ENCODE data around the gene PIP5KL1. TPM values are rescaled to one million over a fixed set of nuclear protein-coding genes. Genes with fewer than 3 reads are reported as not detected.

Gene PIP5KL1
- total and polyA plus RNA-seq, 2 of the 8 experiments (the other 6 are each of a cell fraction or from before 2014, with no cell fraction given): 13.4 to 15.4 TPM

DNA sequence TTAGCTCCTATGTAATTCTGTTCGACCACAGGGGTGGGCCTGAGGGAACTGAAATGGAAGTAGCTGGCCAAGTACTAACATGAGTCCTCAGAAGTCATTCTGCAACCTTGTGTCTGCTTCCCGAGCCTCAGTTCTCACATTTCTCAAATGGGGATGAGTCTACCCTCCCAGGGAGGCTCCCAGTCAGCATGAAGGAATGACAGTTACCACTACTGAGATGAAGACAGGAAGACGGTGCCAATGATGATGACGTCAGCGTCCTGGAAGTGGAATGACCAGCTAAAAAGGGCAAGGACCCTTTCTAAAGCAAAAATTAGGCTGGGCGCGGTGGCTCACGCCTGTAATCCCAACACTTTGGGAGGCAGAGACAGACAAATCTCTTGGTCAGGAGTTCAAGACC lies 6.8 kb downstream of the PIP5KL1 start:
- no peak overlapping the region for H4K5ac ChIP-seq (ENCODE audit: insufficient read length, low read depth, low read length)
- no peak overlapping the region for H2BK120ac ChIP-seq (replicated peaks; ENCODE audit: low read depth, low read length)
- no peak overlapping the region for H3K56ac ChIP-seq (replicated peaks; ENCODE audit: insufficient read length, low read depth, low read length)
- H3K4me1 ChIP-seq (replicated peaks in 1 of 4; ENCODE audit: control insufficient read depth in 3 of 4, insufficient read depth in 4 of 4, low read length in 3 of 4): peaks cover 0 to 8% (median 8%) of the 10 kb centered on the region in 4 experiments; a peak in 6 of 7 replicates
- peaks cover 0 to 15% (median 8%) of the 10 kb centered on the region in 4 experiments; a peak in 5 of 7 replicates for H3K27me3 ChIP-seq (replicated peaks in 1 of 4; ENCODE audit: control insufficient read depth in 3 of 4, extremely low read depth in 1 of 4, insufficient read depth in 3 of 4, low read length in 3 of 4)
- CTCF ChIA-PET (ENCODE audit: partially characterized antibody): interaction anchor here (1.3 to 6.7 kb wide), 7 partner anchors 27 to 194 kb away, joined by 3 to 114 read pairs (median 8); no protein-coding TSS in a partner anchor
- POLR2A ChIA-PET (ENCODE audit: partially characterized antibody): interaction anchor here (0.6 to 1.5 kb wide), 7 partner anchors 9 to 474 kb away, joined by 3 to 4 read pairs (median 3); no protein-coding TSS in a partner anchor
- H2BK12ac ChIP-seq (ENCODE audit: low read depth, low read length): no peak overlapping the region
- H4K20me1 ChIP-seq (replicated peaks in 1 of 2; ENCODE audit: control insufficient read depth in 1 of 2, insufficient read depth in 2 of 2, low read length in 2 of 2): peaks cover 0 to 3% of the 10 kb centered on the region in 2 experiments
- no peak overlapping the region for H3K18ac ChIP-seq (ENCODE audit: extremely low read depth, low read length)
- no peaks in the 10 kb centered on the region for H3K79me1 ChIP-seq (ENCODE audit: low read depth, low read length)
- FAIRE-seq (no peak), DNase-seq (ENCODE audit: low read depth in 1 of 2, low spot score in 2 of 2) (no peak)
- no peak overlapping the region for H2AK5ac ChIP-seq (ENCODE audit: low read depth, low read length)
- H3K79me2 ChIP-seq (ENCODE audit: control insufficient read depth in 1 of 2, insufficient read depth in 2 of 2, low read length in 2 of 2): no peaks in the 10 kb centered on the region
- no peak overlapping the region for H2AFZ ChIP-seq (ENCODE audit: low read length)
- H3K9me3 ChIP-seq (ENCODE audit: insufficient read depth in 2 of 2, low read depth in 1 of 2, low read length in 1 of 2): no peaks in the 10 kb centered on the region
- H2BK5ac ChIP-seq (ENCODE audit: low read depth, low read length): no peak overlapping the region
- H3K23me2 ChIP-seq (ENCODE audit: low read depth, low read length): peaks cover 13% of the 10 kb centered on the region; the same call in 1 of the 2 replicates
- H3K36me3 ChIP-seq (ENCODE audit: control insufficient read depth in 2 of 4, insufficient read depth in 4 of 4, low read length in 3 of 4): no peaks in the 10 kb centered on the region
- no peak overlapping the region for H3K4me3 ChIP-seq (ENCODE audit: extremely low read depth in 1 of 4, insufficient read depth in 2 of 4, low read depth in 3 of 4, low read length in 4 of 4)
- WGBS, 2 experiments (ENCODE audit: extremely low coverage in 1 of 2, insufficient coverage in 1 of 2, insufficient read length in 1 of 2, insufficient replicate concordance in 2 of 2, low coverage in 1 of 2, low lambda C conversion rate in 2 of 2, missing lambda C conversion rate in 1 of 2): 94% methylated on average over 8 of the region's 8 CpGs; no CpG with 5 or more reads in 1 of the 2 experiments
- no peak overlapping the region for H4K8ac ChIP-seq (ENCODE audit: extremely low read depth, insufficient read depth, low read length)
- H3K4me2 ChIP-seq (ENCODE audit: insufficient read depth in 1 of 2, low read depth in 2 of 2, low read length in 2 of 2): no peak overlapping the region
- H3K14ac ChIP-seq (ENCODE audit: insufficient read length): no peak overlapping the region
- no peak overlapping the region for H2BK15ac ChIP-seq (ENCODE audit: low read length)
- H2BK20ac ChIP-seq (ENCODE audit: low read length): no peak overlapping the region
- no peak overlapping the region for H4K91ac ChIP-seq (replicated peaks; ENCODE audit: insufficient read length, low read length)
- H3K4ac ChIP-seq (replicated peaks; ENCODE audit: insufficient read length, low read depth, low read length): no peak overlapping the region
- H3K23ac ChIP-seq (ENCODE audit: insufficient read length): no peak overlapping the region
- H3K9ac ChIP-seq (replicated peaks in 1 of 4; ENCODE audit: extremely low read depth in 1 of 4, low read depth in 3 of 4, low read length in 3 of 4): no peak overlapping the region
- no peak overlapping the region for H3K27ac ChIP-seq (ENCODE audit: low read depth, low read length)
- no peak for TF ChIP-seq RAD21 (IDR thresholded peaks at IDR 0.05 in 1 of 2, conservative IDR thresholded peaks at IDR 0.05 in 1 of 2; ENCODE audit: low read depth in 2 of 2, low read length in 2 of 2)
- no peak for TF ChIP-seq HDAC6 (IDR thresholded peaks at IDR 0.05; ENCODE audit: low read depth, low read length)
- no peak for TF ChIP-seq SIN3A (conservative IDR thresholded peaks at IDR 0.05 in 1 of 2, IDR thresholded peaks at IDR 0.05 in 1 of 2; ENCODE audit: low read depth in 1 of 2, low read length in 2 of 2)
- TF ChIP-seq ASH2L (IDR thresholded peaks at IDR 0.05; ENCODE audit: low read length): no peak
- TF ChIP-seq EP300 (IDR thresholded peaks at IDR 0.05; ENCODE audit: borderline replicate concordance in 1 of 2, low read depth in 2 of 2, low read length in 2 of 2): no peak
- no peak for TF ChIP-seq USF2 (IDR thresholded peaks at IDR 0.05; ENCODE audit: low read length)
- TF ChIP-seq TAF7 (optimal IDR thresholded peaks at IDR 0.05; ENCODE audit: borderline replicate concordance, low read depth, low read length): no peak
- TF ChIP-seq CHD1 (IDR thresholded peaks at IDR 0.05; ENCODE audit: low read depth, low read length): no peak
- no peak for TF ChIP-seq NRF1 (IDR thresholded peaks at IDR 0.05; ENCODE audit: low read depth, low read length)
- TF ChIP-seq POU5F1 (IDR thresholded peaks at IDR 0.05; ENCODE audit: low read depth, low read length): no peak
- TF ChIP-seq KDM4A (IDR thresholded peaks at IDR 0.05; ENCODE audit: low read depth, low read length, severe bottlenecking): no peak
- no peak for TF ChIP-seq RBBP5 (IDR thresholded peaks at IDR 0.05; ENCODE audit: borderline replicate concordance, low read depth, low read length)
